Measurements from ENCODE around the gene ELFN1. TPM values are rescaled to one million over a fixed set of nuclear protein-coding genes. Genes with fewer than 3 reads are reported as not detected.

The ELFN1 gene
- total and polyA plus RNA-seq, 10 of the 15 experiments (the other 5 are each of a cell fraction or from before 2014, with no cell fraction given), result 0.04 TPM; not detected in 9

DNA sequence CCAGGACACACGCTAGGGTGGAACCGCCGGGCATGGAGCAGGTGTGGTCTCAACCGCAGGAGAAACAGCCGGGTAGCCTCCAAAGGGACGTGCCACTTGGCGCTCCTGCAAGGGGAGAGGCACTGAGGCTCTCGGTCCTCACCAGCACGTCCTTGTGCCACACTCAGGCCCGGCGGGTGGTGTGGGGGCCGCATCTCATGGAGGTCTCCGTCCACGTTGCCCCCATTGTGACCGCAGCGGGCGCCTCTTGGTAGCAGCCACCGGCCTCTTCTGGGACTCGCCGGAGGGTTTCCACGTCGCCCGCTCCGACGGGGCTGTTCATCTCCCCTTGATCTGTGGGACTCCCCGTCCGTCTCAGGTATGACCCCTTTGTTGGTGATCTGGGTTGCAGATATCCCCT is 49.2 kb upstream of the ELFN1 start:
- no peak for DNase-seq (ENCODE audit: low read depth, low spot score)
- TF ChIP-seq HDAC6 (IDR thresholded peaks at IDR 0.05; ENCODE audit: unreplicated experiment), result no peak
- TF ChIP-seq SPI1 (IDR thresholded peaks at IDR 0.05; ENCODE audit: borderline replicate concordance, insufficient read depth, low read depth, low read length), result no peak
- no peak for TF ChIP-seq SREBF1 (IDR thresholded peaks at IDR 0.05; ENCODE audit: low read length)
- SMC1A ChIA-PET (ENCODE audit: uncharacterized antibody, unreplicated experiment), result no interaction called here
- no peak overlapping the region for H2AFZ ChIP-seq (ENCODE audit: control insufficient read depth, low read depth, low read length)
- 88% methylated on average over 27 of the region's 27 CpGs for whole genome bisulfite sequencing (ENCODE audit: insufficient coverage, insufficient replicate concordance, low lambda C conversion rate, missing lambda C conversion rate)
- H3K4me1 ChIP-seq (ENCODE audit: control insufficient read depth, insufficient read depth, low read length), result no peaks in the 10 kb centered on the region
- ATAC-seq, result no peak
- POLR2A ChIA-PET, result no interaction called here
- no TSS peak for BruUV-seq (replicated peaks)
- intact Hi-C loops (cut with micrococcal nuclease; ENCODE audit: unreplicated experiment) (no loop called here), in situ Hi-C loops (cut with MboI) (no loop called here)
- H4K20me1 ChIP-seq (ENCODE audit: control insufficient read depth, insufficient read depth), result no peaks in the 10 kb centered on the region
- H3K36me3 ChIP-seq (ENCODE audit: control insufficient read depth in 2 of 2, insufficient read depth in 2 of 2, low read length in 1 of 2), result no peaks in the 10 kb centered on the region
- peaks cover 2% of the 10 kb centered on the region; the same call in 1 of the 3 replicates for H3K9me3 ChIP-seq (replicated peaks; ENCODE audit: control insufficient read depth, insufficient read depth, low read length)
- H3K9ac ChIP-seq (ENCODE audit: control insufficient read depth, insufficient read depth, low read length), result no peak overlapping the region
- no peaks in the 10 kb centered on the region for H3K27me3 ChIP-seq (replicated peaks in 1 of 2; ENCODE audit: control insufficient read depth in 2 of 2, insufficient read depth in 2 of 2, low read length in 1 of 2)
- CTCF ChIA-PET, result no interaction called here
- H3K27ac ChIP-seq (ENCODE audit: control insufficient read depth, insufficient read depth), result no peak overlapping the region
- no peak overlapping the region for H3K4me2 ChIP-seq (ENCODE audit: control insufficient read depth, insufficient read depth)
- RAD21 ChIA-PET (ENCODE audit: unreplicated experiment), result no interaction called here
- FAIRE-seq, result no peak
- no peak overlapping the region for H3K4me3 ChIP-seq
- H3K79me2 ChIP-seq (ENCODE audit: control insufficient read depth, insufficient read depth, low read length), result no peaks in the 10 kb centered on the region

- Histone ChIP-seq H3K27ac (ENCODE audit: control insufficient read depth, insufficient read depth) (no peak overlapping the region), H3K36me3 (ENCODE audit: control insufficient read depth in 2 of 2, insufficient read depth in 2 of 2, low read length in 1 of 2) (no peaks in the 10 kb centered on the region), H2AFZ (ENCODE audit: control insufficient read depth, low read depth, low read length) (no peak overlapping the region), H3K4me3 (no peak overlapping the region), H3K79me2 (ENCODE audit: control insufficient read depth, insufficient read depth, low read length) (no peaks in the 10 kb centered on the region), H3K27me3 (replicated peaks in 1 of 2; ENCODE audit: control insufficient read depth in 2 of 2, insufficient read depth in 2 of 2, low read length in 1 of 2) (no peaks in the 10 kb centered on the region), H4K20me1 (ENCODE audit: control insufficient read depth, insufficient read depth) (no peaks in the 10 kb centered on the region), H3K9me3 (replicated peaks; ENCODE audit: control insufficient read depth, insufficient read depth, low read length) (peaks cover 2% of the 10 kb centered on the region; the same call in 1 of the 3 replicates), H3K4me1 (ENCODE audit: control insufficient read depth, insufficient read depth, low read length) (no peaks in the 10 kb centered on the region), H3K9ac (ENCODE audit: control insufficient read depth, insufficient read depth, low read length) (no peak overlapping the region), H3K4me2 (ENCODE audit: control insufficient read depth, insufficient read depth) (no peak overlapping the region)
- ChIA-PET POLR2A (no interaction called here), SMC1A (ENCODE audit: uncharacterized antibody, unreplicated experiment) (no interaction called here), CTCF (no interaction called here), RAD21 (ENCODE audit: unreplicated experiment) (no interaction called here)
- FAIRE-seq, result no peak
- no peak for DNase-seq (ENCODE audit: low read depth, low spot score)
- WGBS (ENCODE audit: insufficient coverage, insufficient replicate concordance, low lambda C conversion rate, missing lambda C conversion rate), result 57% methylated on average over 13 of the region's 13 CpGs
- no TSS peak for BruUV-seq (replicated peaks)
- ATAC-seq, result no peak
- intact Hi-C loops (cut with micrococcal nuclease; ENCODE audit: unreplicated experiment), result no loop called here
- in situ Hi-C loops (cut with MboI), result no loop called here
- TF ChIP-seq ELK1 (IDR thresholded peaks at IDR 0.05; ENCODE audit: low read depth, low read length), result no peak
- TF ChIP-seq MEF2B (IDR thresholded peaks at IDR 0.05; ENCODE audit: partially characterized antibody, poor library complexity, severe bottlenecking), result no peak
- no peak for TF ChIP-seq SIX5 (IDR thresholded peaks at IDR 0.05; ENCODE audit: low read depth, low read length, severe bottlenecking)
- TF ChIP-seq JUNB (IDR thresholded peaks at IDR 0.05), result no peak
- TF ChIP-seq TARDBP (IDR thresholded peaks at IDR 0.05; ENCODE audit: borderline replicate concordance), result no peak
- TF ChIP-seq NBN (IDR thresholded peaks at IDR 0.05), result no peak
- TF ChIP-seq, protein P1, sequence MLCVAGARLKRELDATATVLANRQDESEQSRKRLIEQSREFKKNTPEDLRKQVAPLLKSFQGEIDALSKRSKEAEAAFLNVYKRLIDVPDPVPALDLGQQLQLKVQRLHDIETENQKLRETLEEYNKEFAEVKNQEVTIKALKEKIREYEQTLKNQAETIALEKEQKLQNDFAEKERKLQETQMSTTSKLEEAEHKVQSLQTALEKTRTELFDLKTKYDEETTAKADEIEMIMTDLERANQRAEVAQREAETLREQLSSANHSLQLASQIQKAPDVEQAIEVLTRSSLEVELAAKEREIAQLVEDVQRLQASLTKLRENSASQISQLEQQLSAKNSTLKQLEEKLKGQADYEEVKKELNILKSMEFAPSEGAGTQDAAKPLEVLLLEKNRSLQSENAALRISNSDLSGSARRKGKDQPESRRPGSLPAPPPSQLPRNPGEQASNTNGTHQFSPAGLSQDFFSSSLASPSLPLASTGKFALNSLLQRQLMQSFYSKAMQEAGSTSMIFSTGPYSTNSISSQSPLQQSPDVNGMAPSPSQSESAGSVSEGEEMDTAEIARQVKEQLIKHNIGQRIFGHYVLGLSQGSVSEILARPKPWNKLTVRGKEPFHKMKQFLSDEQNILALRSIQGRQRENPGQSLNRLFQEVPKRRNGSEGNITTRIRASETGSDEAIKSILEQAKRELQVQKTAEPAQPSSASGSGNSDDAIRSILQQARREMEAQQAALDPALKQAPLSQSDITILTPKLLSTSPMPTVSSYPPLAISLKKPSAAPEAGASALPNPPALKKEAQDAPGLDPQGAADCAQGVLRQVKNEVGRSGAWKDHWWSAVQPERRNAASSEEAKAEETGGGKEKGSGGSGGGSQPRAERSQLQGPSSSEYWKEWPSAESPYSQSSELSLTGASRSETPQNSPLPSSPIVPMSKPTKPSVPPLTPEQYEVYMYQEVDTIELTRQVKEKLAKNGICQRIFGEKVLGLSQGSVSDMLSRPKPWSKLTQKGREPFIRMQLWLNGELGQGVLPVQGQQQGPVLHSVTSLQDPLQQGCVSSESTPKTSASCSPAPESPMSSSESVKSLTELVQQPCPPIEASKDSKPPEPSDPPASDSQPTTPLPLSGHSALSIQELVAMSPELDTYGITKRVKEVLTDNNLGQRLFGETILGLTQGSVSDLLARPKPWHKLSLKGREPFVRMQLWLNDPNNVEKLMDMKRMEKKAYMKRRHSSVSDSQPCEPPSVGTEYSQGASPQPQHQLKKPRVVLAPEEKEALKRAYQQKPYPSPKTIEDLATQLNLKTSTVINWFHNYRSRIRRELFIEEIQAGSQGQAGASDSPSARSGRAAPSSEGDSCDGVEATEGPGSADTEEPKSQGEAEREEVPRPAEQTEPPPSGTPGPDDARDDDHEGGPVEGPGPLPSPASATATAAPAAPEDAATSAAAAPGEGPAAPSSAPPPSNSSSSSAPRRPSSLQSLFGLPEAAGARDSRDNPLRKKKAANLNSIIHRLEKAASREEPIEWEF (IDR thresholded peaks at IDR 0.05; ENCODE audit: insufficient replicate concordance, low read depth, low read length), result no peak
- TF ChIP-seq RCOR1 (conservative IDR thresholded peaks at IDR 0.05; ENCODE audit: low read depth, low read length), result no peak
Observed at GRCh38 chr7:1621718-1622117, 48.4 kb upstream of the ELFN1 start.

Data from GM12878 (cell line).